Measurements from ENCODE around the gene SDK1. TPM values are rescaled to one million over a fixed set of nuclear protein-coding genes. Genes with fewer than 3 reads are reported as not detected.

Gene SDK1
- total RNA-seq, 1 experiment from 2014 or later = 1.7 TPM

DNA sequence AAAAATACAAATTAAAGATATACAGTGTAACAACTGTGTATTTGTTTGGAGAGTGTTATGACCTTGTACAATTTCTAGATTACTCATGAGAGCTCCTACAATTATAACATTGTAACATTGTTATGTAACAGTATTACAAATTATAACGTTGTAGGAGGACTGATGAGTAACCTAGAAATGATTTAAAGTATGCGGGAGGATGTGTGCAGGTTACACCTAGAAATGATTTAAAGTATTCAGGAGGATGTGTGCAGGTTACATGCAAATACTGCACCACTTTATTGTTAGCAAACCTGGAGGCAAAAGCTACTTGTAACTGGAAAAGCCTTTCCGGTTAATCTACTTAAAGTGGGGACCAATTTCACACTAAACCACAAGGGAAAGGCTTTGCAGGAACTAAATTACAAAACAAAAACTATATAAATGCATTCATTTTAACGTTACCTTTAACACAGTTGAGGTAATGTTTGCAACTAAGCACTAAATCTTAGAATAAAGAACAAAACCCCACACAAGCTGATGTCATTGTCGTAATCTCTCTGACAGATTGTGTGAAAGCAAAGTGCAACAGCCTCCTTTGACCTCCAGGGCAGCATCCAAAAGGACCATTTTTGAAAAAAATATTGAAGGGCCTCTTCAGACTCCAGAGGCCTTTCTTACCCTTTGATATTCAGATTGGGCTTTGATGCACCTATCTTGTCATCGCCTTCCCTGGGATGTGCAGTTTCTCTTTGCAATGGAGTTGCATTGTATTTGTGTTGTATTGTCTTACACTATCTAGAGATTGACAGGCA, 858.9 kb downstream of the SDK1 start:
- no peak for DNase-seq (ENCODE audit: extremely low read depth, low read depth)

DNA sequence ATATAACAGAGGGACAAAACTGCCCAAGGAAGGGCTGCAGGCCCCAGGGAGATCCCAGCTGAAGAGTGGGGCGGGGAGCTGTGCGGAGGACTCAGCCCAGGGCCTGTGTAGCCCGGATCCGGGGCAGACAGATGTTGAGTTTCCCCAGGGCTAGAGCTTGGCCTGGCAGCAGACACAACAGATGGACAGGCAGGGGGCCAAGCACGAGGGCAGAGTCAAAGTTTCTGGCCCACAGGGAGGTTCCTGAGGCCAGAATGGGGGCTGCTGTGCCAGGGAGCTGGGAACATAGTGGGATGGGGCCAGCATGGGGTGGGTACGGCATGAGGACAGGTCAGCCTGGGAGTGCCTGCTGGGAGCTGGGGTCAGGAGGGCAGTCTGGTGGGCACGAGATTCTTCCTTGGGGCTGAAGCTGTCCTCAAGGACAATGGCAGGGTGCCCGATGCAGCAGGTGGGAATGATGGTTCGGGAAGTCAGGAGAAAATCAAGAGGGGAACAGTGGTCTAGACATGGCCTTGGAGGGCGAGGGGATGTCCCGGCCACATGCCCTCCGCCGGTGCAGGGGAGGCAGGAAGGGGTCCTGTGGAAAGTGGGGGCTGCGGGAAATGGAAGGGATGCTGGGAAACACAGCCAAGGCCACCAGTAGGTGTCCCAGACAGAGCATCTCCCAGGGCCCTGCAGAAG, 862.0 kb downstream of the SDK1 start:
- DNase-seq (ENCODE audit: extremely low read depth, low read depth) = no peak

DNA sequence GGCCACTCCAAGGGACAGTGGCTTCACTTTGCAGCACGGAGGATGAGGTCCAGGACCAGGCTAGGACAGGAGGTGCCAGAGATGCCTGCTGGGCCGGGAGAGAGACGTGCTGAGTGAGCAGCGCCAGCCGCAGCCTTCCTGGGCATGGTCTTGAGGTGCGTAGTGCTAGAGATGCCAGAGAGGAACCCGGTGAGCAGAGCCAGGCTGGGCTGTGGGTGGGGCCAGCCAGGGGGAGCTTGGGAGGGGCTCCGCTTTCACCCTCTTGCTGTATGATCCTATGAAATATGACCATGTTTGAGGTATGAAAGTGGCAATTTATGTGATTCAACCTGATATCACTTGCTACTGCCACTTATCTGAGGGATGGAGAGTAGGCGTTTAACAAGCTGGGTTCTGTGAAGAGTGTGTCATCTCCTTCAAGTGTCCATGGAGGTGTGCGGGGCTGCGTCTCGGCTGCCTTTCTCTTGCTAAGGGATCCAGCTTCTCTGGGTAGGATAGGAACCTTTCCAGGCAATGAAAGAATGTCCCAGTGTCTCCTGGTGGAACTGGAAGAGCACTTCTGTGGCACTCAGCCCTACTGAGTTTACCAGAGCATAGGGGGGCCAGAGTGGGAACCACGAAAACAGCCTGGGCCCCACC, 862.6 kb downstream of the SDK1 start:
- DNase-seq (ENCODE audit: extremely low read depth, low read depth) = no peak

DNA sequence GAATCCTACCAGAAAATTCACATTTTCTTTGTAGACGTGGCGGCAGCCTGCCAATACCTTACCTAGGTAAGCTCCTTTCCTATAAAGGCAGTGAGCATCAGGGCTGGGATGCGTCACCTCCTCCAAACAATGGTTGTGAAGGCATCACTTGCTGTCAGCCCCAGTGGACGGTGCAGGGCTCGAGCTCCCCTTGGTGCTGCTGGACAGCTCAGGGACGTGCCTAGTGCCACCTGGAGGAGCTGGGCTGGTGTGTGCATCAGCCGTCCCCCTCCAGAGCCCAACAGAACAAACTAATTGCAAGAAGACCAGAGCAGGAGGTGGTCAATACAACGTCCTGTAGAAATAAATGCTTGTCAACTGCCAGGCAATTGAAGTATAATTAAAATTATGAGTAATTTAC, 863.5 kb downstream of the SDK1 start:
- DNase-seq (ENCODE audit: extremely low read depth, low read depth) = no peak

DNA sequence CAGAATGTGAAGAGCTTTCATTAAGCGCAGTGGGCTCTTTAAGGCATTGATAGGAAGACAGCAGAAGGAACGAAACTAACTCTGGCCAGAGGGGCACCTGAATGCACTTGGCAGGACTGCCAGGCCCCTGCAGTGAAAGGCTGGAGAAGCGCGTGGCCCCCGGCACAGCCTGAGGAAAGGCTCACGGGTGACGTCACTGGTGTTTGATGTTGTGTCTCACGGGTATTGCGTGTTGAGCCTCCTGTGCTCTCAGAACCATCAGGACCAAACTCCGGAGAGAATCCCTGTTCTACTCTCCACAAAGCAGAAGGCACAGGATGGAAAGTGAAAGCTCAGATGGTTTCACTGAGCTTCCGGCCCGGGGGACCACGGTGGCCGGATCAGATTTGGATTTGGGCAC, 865.3 kb downstream of the SDK1 start:
- no peak for DNase-seq (ENCODE audit: extremely low read depth, low read depth)

DNA sequence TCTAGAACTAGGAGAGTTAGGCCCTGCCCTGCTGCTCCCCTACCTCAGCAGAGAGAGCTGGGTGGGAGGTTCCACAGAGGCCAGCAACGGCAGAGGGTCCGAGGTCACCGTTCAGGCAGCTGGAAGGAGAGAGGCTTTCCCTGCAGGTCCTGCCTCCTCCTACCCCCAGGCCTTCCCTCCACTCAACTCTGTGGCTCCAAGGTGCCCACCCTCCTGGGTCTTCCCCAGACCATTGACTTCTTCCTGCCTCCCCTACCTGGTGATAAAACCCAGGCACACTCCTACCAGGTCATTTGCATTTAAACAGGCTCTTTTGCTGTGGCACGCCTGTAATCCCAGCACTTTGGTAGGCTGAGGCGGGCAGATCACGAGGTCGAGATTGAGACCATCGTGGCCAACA, 865.8 kb downstream of the SDK1 start:
- no peak for DNase-seq (ENCODE audit: extremely low read depth, low read depth)

DNA sequence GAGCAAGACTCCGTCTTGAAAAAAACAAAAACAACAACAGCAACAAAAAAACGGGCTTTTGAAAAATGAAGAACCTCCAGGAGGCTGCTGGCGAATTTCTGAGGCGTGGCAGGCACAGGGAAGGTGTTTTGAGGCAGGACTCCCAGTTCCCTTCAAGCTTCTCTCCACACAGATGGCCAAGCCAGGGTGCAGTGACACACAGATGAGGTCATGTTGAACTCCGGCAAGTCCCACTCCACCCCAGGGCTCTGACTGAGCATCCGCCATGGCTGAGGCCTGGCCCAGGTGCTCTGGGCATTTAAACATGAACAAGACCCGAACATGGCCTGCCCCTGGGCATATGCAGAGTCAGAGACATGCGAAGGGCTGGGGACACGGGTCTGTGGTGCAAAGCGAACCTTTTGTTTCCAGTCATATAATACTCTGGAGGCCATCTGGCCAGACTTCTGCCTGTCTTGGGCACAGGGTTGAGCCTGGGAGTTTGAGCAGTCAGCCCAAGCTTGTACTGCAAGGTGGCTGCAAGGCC, 866.4 kb downstream of the SDK1 start:
- no peak for DNase-seq (ENCODE audit: extremely low read depth, low read depth)

DNA sequence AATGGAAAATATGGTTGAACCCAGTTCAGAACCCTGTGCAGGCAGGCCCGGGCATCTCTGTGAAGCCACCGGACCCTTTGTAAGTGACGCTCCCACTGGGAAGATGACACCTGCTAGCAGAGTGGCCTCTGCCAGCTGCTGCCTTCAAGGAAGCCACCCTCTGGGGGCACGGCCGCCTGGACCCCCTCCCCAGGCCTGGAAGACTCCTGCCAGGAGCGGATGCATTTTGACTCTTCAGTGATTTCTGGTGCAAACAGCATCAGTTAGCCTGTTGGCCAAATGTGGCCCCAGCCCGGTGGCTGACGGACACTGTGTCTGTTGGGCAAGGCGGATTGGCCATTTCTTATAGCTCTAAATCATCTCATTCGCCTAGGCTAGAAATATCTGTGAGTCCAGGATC, 867.0 kb downstream of the SDK1 start:
- no peak for DNase-seq (ENCODE audit: extremely low read depth, low read depth)

DNA sequence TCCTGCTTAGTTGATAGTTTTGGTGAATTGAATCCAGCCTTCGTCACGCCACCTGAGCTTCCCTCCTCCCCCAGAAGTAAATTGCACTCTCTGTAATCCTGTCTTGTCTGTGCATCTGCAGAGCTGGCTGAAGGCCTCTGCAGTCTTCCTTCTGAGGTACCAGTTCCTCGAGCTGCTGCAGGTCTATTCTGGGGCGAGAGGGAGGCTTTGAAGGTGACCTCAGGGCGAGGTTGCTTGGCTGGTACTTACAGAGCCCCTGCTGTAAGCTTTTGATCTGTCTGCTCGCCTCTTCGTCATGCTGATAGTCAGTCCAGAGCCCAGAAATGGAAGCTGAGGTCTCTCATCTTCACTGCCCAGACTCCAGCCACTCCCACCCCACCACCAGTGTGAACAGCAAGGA, 867.5 kb downstream of the SDK1 start:
- DNase-seq (ENCODE audit: extremely low read depth, low read depth) = no peak

DNA sequence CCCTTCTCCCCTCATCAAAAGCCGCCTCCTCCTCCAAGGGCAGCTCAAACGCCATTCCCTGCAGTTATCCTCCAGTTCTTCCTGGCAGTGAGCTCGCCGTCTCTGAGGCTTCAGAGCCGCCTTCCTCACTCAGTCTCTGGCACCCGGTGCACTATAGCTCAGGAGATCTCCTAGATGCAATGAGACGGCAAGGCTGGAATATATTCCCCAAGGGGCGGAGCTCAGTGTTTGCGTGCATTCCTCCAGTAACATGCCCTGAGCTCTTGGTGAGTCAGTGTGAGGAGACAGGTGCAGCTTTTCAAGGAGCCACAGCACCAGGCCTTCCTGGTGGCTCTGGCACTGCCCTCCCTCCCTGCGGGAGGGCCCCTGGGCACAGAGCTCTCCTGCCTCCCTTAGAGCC, 868.4 kb downstream of the SDK1 start:
- no peak for DNase-seq (ENCODE audit: extremely low read depth, low read depth)

DNA sequence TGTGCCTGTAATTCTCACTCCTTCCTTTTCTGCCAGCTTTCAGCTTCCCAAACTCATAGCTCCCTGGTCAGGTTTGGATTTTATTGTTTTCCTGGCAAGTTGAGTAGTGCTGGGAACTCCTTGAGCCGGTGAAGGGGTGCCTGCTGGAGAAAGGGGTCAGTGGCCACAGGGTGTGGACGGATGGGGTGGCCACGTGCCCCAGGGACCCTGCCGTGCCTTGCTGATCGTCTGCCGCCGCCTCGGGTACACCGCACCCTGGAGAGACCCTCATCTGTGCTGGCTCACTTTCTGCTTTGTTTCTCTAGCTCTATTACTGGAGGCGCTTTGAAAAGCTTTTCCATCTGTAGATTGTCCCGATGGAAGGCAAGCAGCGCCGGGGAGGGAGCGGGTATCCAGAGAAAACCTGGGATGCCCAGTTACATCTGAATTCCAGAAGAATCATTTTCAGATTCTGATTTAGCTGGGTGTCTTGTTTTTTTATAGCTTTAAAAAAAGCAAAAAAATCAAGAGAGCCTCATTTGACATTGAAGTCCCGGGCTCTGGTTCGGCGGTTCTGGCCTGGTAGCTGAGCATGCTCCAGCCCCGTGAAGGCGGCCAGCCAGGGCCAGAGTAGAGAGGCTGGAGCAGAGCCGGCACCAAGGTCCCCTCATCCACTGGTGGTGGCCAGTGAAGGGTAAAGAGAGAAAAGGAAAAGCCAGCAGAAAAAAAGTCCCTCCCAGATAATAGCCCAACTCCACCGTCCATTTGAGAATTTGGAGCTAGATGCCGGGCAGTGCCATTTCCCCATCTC, 870.1 kb downstream of the SDK1 start:
- no peak for DNase-seq (ENCODE audit: extremely low read depth, low read depth)

DNA sequence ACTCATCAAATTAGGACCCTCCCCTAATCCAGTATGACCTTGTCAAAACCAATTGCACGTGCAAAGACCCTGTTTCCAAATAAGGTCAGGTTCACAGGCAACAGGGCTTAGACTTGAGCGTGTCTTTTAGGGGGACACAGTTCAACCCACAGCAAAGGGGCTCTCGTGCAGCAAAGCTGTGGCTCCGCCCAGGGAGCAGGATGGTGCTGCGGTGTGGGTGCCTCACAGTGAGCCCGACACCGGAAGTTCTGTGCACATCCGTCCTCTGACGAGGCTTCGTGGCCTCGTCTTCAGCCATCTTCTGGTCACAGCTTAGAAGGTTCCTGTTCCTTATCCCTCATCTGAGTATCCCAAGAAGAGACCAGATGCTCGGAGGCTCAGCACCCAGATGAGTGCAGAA, 871.8 kb downstream of the SDK1 start:
- no peak for DNase-seq (ENCODE audit: extremely low read depth, low read depth)

DNA sequence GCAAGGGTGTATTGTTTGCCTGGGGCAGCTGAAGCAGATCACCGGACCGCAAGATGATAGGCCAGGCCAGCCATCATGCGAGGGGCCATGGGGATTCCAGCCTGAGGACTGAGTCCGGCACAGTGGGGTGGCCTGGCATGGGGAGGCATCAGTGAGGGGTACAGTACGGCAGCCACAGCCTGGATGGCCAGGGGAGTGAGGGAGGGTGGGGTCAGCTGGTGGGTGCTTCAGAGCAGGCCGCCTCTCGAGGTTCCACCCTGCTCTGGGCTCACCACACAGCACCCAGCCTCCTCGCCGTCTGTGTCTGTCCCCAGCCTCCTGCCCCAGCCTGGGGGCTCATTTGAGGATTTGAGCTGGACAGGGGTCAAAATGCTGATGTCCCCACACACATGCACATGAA, 872.6 kb downstream of the SDK1 start:
- DNase-seq (ENCODE audit: extremely low read depth, low read depth) = no peak

DNA sequence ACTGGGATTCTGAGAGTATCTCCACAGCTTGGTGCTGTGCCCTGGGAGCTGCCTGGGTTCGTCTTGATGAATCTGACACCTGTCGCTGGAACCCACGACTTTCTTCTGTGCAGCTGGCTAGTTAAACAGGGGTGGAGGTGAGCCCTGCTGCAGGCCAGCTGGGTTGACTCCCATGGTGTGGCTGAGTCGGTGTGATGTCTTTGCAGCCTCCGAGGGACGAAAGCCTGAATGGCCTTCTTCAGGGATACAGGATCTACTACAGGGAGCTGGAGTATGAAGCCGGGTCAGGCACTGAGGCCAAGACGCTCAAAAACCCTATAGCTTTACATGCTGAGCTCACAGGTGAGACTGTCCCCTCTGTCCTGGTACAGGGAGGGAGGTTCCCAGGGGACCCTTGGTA, 873.0 kb downstream of the SDK1 start:
- no peak for DNase-seq (ENCODE audit: extremely low read depth, low read depth)

DNA sequence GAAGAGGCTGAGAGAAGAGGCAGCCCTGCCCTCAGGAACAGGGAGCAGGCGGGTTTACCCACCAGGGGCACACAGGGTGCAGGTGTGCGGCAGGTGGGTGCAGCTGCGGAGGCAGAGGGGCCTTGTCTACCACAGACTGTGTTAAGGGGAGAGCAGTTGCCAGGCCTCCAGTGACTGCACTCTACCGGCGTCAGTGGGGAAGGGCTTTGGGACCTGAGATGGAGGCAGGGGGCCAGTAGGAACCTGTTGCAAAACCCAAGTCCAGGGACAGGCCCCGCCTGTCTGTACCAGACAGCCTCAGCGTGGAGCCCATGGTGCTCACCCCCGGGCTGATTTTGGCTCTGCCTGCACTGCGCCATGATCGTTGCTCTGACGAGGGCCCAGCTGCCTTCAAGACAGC, 873.4 kb downstream of the SDK1 start:
- DNase-seq (ENCODE audit: extremely low read depth, low read depth) = no peak

DNA sequence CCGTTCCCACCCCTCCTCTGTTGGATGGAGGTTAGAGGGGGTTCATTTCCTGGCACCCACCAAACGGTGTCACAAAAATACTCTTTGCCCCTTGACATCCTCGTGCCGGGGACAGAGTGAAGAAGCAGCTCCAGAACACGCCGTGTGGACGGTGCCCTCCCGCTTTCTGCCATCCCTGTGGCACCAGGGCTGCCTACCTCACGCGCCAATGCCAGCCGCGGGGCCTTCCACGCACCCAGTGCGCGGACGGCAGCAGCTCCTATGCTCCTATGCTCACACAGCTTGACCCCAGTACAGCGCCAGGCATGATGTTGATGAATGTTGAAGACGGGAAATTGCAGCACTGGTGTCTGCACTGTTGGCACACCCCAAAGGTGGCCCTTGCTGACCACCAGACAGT, 873.8 kb downstream of the SDK1 start:
- no peak for DNase-seq (ENCODE audit: extremely low read depth, low read depth)

DNA sequence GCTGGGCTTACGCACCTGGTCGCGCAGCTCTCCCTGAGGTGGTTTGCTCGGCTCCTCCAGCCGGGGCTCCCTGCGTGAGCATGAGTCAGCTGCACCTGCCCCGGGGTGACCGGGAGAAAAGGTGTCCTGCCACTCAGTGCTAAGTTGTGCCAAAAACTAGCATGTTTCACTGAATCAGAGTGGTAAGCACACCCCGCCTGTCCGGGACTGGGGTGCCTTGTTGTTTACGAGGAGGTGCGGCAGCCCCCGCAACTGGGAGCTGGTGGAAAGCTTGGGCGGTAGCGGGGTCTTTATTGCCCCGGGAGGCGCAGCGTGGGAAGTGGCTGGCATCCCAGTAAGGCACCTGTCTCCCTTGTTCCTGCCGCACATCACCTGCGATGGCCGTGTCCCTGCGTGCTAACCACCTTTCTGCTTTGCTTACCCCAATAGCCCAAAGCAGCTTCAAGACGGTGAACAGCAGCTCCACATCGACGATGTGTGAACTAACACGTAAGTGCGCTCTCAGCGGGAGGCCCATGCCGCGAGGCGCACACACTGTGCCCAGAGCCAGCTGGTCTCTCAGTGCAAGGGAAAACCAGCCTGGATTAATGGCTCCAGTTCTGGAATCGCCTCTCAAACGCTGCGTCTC, 874.4 kb downstream of the SDK1 start:
- no peak for DNase-seq (ENCODE audit: extremely low read depth, low read depth)

DNA sequence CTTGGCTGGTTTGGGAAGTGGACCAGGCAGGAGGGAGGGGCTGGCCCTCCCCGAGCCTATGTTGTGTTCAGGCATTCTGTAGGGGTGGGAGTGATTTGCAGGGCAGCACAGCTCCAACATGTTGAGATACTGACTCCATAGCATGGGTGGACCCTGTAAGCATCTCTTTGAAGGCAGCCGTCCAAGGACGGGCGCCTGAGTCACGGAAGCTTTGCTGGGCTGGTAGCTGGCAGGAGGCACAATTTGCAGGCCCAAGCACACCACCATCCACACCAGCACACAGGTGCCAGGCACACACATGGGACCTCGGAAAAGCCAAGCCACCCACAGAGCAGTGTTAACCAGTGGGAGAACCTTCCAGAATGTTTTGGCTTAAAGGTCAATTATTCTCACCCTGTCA, 875.9 kb downstream of the SDK1 start:
- no peak for DNase-seq (ENCODE audit: extremely low read depth, low read depth)

DNA sequence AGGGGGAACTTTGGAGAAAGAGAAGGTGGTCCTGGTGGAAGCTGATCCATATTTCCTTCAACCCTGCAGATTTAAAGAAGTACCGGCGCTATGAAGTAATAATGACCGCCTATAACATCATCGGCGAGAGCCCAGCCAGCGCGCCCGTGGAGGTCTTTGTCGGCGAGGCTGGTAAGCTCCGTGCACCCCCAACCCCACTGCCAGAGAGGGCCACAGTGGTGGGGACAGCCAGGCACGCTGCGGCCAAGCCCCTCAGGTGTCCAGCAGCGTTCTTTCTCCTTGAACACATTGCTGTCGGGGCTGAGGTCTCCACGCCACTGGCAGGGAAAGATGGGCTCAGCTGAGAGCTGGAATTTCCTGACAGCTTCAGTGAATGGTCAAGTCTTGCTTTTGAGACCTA, 877.4 kb downstream of the SDK1 start:
- DNase-seq (ENCODE audit: extremely low read depth, low read depth) = no peak

DNA sequence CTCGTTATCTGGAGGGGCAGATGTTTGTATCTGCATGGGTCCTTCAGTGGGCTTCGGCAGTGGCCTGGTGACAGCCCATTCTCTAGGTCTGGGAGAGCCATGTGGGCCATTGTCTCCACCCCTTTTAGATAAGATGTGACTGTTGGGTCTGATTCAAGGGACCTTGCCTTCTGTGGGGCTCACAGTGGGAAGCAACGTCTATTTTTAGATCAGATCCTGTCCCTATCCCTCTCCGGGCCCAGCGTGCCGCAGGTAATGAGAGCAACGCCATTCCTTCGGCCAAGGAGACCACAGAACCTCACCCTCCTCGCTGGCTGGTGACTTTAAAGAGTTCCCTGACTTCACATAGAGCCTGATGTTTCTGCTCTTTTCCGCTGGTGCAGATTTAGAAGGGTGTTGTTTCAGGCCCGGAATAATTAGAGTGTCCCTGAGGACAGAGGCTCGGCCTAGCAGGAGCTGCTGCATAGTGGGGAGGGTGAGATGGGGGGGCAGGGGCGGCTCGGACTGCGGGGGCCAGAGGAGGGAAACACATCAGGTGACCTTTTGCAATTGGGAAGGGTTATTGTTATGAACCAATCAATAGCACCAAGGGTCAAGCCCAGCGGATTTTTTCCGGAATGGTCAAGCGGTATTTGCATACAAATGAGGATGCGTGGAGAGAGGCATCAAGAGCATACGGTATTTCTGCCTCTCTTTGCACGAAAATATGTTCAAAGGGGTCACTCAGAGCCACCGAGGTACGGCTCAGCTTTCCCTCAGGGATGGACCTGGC, 878.0 kb downstream of the SDK1 start:
- no peak for DNase-seq (ENCODE audit: extremely low read depth, low read depth)

Data from NCI-H460 (cell line).